Skeletal muscle tissue (tissue), 4 donors: Measurements from ENCODE around the gene MTCL1. TPM values are rescaled to one million over a fixed set of nuclear protein-coding genes. Genes with fewer than 3 reads are reported as not detected.

Experiments used
- H3K27ac ChIP-seq: one replicate; pipeline ENCODE4 v1.7.0; 2013; ENCODE audit warnings: mild to moderate bottlenecking, low read depth, low read length, inconsistent platforms
- H3K27me3 ChIP-seq, 3 donors: one replicate each; pipeline ENCODE4 v1.7.0; 2013; ENCODE audit warnings: low read length in 3 of 3; ENCODE audit not compliant: control insufficient read depth in 3 of 3, insufficient read depth in 3 of 3
- H3K36me3 ChIP-seq, 3 donors: one replicate each; pipeline ENCODE4 v1.7.0; 2013; ENCODE audit warnings: low read length in 3 of 3; ENCODE audit not compliant: control insufficient read depth in 3 of 3, insufficient read depth in 3 of 3
- H3K4me1 ChIP-seq, 3 donors: one replicate each; pipeline ENCODE4 v1.7.0; 2013; ENCODE audit warnings: low read length in 3 of 3, mild to moderate bottlenecking in 3 of 3; ENCODE audit not compliant: control insufficient read depth in 3 of 3, insufficient read depth in 3 of 3
- H3K4me3 ChIP-seq, 3 donors: one replicate each; pipeline ENCODE4 v1.7.0; 2013; ENCODE audit warnings: low read length in 3 of 3
- H3K9ac ChIP-seq, 3 donors: one replicate each; pipeline ENCODE4 v1.7.0; 2013; ENCODE audit warnings: low read length in 3 of 3, mild to moderate bottlenecking in 3 of 3, moderate library complexity in 2 of 3, low read depth in 1 of 3
- H3K9me3 ChIP-seq, 3 donors: one replicate each; pipeline ENCODE4 v1.7.0; 2013; ENCODE audit warnings: low read length in 3 of 3; ENCODE audit not compliant: control insufficient read depth in 3 of 3
- total RNA-seq: library from RNA; depleted of rRNA; stranded (reverse); fragments of >200 nt; gene quantifications from one replicate; pipeline ENCODE4 v1.2.3, GENCODE V29; 2014
- donor health status: Osteomylitis.

Gene MTCL1
- total RNA-seq = 12.5 TPM

DNA sequence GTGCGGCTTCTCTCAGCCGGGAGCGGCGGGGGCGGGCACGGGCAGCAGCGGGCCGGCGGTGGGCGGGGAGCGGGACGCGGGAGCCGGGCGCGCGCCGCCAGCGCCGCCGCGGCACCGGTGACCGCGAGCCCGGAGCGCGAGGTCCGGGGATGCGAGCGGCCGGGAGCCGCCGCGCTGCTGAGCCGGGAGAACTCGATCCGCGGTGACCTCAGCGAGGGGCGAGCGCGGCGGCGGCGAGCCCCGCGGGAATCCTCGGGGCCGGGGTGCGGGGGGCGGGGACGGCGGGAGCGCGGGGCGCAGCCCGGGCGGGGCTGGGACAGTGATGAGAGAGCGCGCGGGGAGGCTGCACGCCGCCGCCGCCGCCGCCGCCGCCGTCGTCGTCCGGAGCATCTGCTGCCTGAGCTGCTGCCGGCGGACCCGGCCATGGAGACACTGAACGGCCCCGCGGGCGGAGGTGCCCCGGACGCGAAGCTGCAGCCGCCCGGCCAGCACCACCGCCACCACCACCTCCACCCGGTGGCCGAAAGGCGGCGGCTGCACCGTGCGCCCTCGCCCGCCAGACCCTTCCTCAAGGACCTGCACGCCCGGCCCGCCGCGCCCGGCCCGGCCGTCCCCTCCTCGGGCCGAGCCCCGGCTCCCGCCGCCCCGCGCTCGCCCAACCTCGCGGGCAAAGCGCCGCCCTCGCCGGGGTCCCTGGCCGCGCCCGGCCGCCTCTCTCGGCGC is at the start of gene MTCL1:
Gene MTCL1, plus strand, starts transcription at position 319 of the 723 bp plus-strand sequence. Its CDS starts 105 bp downstream, at position 424.
- Histone ChIP-seq H3K4me3 (peak within 1 kb of the TSS; percentile 76 to 88 (median 83)), H3K27ac (peak within 1 kb of the TSS; percentile 94), H3K4me1 (peaks cover 22 to 26% (median 25%) of the 10 kb centered on the region in 3 donors), H3K27me3 (peaks cover 0 to 6% (median 6%) of the 10 kb centered on the region in 3 donors), H3K9me3 (no peaks in the 10 kb centered on the region), H3K36me3 (no peaks in the 10 kb centered on the region), H3K9ac (peak within 1 kb of the TSS; percentile 79 to 87 (median 81))

DNA sequence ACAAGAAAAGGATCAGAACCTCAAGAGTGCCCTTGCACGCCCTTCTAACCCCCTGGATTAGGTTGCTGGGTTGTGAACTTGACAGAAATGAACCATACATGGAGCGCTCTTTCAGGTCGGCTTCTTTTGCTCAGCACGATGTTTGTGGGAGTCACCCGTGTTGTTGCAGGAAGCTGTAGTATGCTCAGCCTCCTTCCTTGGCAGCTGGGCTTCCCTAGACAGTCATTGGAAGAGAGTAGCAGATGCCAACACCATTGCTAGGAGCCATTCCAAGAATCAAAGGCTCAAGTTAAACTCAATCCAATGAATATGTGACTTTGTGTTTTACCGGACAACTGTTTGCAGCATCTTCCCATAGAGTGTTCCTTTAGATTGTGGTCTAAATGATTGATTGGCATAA is 49.1 kb upstream of the MTCL1 start:
- H3K27ac ChIP-seq = no peak overlapping the region
- H3K9me3 ChIP-seq = no peaks in the 10 kb centered on the region

DNA sequence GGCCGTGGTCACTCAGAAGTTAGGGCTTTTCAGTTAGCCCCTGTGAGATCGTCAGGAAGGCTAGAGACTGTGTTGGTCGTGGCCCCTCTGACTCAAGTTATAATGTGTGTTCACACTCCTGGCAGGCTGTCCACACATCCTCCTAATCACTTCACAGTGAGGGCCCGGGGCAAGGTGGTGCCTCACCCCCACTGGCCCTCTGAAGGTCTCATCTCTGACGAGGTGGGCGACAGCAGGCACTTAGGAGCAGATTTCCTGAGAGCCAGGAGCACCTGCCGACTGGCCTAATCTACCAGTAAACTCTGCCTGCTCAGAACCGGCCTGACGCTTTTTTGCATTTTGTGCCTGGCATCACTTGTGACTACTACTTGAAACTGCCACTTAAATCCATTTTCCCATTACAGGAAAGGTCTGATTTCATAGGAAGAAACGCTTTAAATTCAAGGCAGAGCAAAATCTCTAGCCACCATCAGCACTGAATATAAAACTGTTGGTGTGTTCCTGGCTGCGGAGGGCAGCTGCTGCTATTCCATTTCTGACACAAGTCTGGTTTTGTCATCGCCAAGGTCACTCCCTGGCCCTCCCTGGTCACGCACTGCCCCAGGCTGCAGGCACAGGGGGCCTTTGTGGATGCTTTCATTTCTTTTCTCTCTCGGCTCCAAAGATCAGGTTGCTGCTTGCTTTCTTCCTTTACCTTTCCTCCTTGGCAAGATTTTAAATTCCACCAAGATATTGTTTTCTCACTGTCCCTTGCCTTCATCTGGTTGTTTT is 48.1 kb upstream of the MTCL1 start:
- Histone ChIP-seq H3K4me3 (no peak overlapping the region), H3K36me3 (no peaks in the 10 kb centered on the region), H3K27me3 (no peaks in the 10 kb centered on the region), H3K9me3 (no peaks in the 10 kb centered on the region), H3K9ac (no peak overlapping the region), H3K4me1 (no peaks in the 10 kb centered on the region), H3K27ac (no peak overlapping the region)

More for the DNA sequence above, 49.1 kb upstream of the MTCL1 start:
- Histone ChIP-seq H3K4me1 (no peaks in the 10 kb centered on the region), H3K4me3 (no peak overlapping the region), H3K36me3 (no peaks in the 10 kb centered on the region), H3K9ac (no peak overlapping the region), H3K27me3 (no peaks in the 10 kb centered on the region)

- no peak overlapping the region for H3K4me3 ChIP-seq
- H3K9ac ChIP-seq = no peak overlapping the region
Observed at GRCh38 chr18:8657873-8658470, 47.4 kb upstream of the MTCL1 start.

GRCh38 chr18:8658858-8659485 is 46.4 kb upstream of the MTCL1 start:
- Histone ChIP-seq H3K9me3 (no peaks in the 10 kb centered on the region), H3K36me3 (no peaks in the 10 kb centered on the region), H3K4me3 (no peak overlapping the region), H3K4me1 (no peaks in the 10 kb centered on the region), H3K9ac (no peak overlapping the region), H3K27me3 (peaks cover 0 to 7% (median 0%) of the 10 kb centered on the region in 3 donors), H3K27ac (no peak overlapping the region)

More at GRCh38 chr18:8657873-8658470, 47.4 kb upstream of the MTCL1 start:
- Histone ChIP-seq H3K27me3 (no peaks in the 10 kb centered on the region), H3K4me1 (no peaks in the 10 kb centered on the region), H3K9me3 (no peaks in the 10 kb centered on the region), H3K27ac (no peak overlapping the region), H3K36me3 (no peaks in the 10 kb centered on the region)

DNA sequence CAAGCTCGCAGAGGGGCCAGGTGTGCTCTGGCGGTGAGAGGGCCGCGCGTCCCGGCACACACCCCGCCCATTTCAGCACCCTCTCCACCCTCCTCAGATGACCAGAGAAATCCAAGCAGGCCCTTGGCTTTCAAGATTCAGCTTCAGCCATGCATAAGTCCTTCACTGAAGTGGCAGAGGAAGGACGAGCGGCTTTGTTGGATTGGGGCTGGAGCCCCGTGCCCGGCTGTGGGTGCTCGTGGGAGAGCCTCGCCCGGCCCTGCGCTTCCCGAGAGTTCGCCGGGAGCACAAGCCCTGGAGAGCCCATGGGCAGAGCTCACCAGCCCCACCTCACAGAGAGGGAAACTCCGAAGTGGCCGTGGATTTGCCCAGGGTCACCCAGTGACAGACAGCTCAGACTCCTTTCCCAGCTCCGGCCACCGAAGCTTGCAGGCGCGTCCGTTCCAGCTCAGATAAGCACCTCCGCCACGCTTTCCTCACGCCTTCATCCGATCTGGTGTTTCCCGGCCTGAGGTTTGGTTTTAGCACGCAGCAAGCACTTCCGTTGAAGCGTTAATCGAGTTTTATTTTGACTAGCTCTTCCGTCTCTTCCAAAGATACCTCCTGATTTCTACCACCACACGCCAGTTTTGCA is 45.6 kb upstream of the MTCL1 start:
- no peaks in the 10 kb centered on the region for H3K4me1 ChIP-seq
- peaks cover 0 to 7% (median 0%) of the 10 kb centered on the region in 3 donors for H3K27me3 ChIP-seq
- no peaks in the 10 kb centered on the region for H3K36me3 ChIP-seq
- H3K27ac ChIP-seq = no peak overlapping the region
- no peak overlapping the region for H3K4me3 ChIP-seq
- no peak overlapping the region for H3K9ac ChIP-seq
- H3K9me3 ChIP-seq = no peaks in the 10 kb centered on the region

DNA sequence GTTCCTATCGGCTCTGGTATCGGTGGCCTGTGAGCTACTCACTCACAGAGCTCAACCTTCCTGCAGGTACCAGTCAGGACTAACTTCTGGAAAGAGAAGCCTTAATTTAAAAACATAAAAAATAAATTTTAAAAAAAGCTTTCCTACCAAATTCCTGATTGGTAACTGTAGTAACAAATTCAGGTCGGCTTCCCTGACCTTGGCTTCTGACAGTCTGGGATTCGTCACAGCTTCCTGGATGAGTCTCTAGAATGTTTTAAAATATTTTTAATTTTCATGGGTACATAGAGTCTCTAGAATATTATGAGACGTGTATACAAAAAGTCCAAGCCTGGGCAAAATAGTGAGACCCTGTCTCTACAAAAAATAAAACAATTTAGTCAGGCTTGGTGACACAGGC is 45.0 kb upstream of the MTCL1 start:
- H3K27ac ChIP-seq = no peak overlapping the region
- no peaks in the 10 kb centered on the region for H3K36me3 ChIP-seq
- H3K4me1 ChIP-seq = no peaks in the 10 kb centered on the region
- H3K9me3 ChIP-seq = no peaks in the 10 kb centered on the region
- no peak overlapping the region for H3K4me3 ChIP-seq
- H3K27me3 ChIP-seq = peaks cover 0 to 7% (median 0%) of the 10 kb centered on the region in 3 donors
- no peak overlapping the region for H3K9ac ChIP-seq

DNA sequence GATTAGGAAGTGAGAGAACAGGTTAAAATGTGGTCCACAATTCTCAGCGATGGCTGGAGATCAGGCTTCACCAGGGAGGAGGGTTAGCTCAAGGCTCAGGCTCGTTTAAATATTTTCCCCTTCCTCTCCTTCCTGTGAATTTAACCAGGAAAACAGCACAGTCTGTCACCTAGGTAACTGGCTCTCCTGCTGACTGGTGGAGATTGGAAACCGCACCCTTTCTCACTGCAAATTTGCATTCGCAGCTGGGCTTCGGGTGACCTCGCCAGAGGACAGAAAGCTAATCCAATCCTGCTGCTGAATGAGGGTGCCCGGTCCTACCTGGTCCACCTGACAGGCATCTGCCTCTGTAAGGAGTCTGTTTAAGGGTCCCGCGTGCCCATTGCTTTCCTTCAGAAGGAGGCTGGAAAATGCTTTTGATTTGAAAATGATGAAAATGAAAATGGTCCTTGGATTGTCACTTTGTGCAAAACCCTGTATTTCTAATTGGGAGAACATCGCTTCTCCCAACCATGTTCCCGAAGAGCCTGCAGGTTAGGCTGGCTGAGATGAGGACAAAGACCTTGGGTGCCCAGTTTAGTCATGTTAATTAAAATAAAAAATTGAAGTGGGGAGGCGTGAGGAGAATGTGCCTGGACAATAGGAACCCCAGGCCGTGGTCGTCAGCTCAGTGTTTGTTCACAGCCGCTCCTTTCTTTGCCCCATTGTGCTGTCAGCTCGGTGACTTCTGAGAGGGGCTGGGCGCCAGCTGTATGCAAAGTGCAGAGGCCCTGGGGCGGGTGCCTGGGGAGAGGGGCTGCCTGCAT is 43.4 kb upstream of the MTCL1 start:
- Histone ChIP-seq H3K27ac (no peak overlapping the region), H3K27me3 (peaks cover 0 to 7% (median 0%) of the 10 kb centered on the region in 3 donors), H3K36me3 (no peaks in the 10 kb centered on the region), H3K9ac (peak overlapping the region in 1 of 3 donors; percentile 12), H3K9me3 (no peaks in the 10 kb centered on the region), H3K4me1 (no peaks in the 10 kb centered on the region), H3K4me3 (no peak overlapping the region)
